ENCODE measurements around the gene ASTL. TPM values are rescaled to one million over a fixed set of nuclear protein-coding genes. Genes with fewer than 3 reads are reported as not detected.

Gene ASTL
- total RNA-seq, 1 experiment from 2014 or later = not detected

DNA sequence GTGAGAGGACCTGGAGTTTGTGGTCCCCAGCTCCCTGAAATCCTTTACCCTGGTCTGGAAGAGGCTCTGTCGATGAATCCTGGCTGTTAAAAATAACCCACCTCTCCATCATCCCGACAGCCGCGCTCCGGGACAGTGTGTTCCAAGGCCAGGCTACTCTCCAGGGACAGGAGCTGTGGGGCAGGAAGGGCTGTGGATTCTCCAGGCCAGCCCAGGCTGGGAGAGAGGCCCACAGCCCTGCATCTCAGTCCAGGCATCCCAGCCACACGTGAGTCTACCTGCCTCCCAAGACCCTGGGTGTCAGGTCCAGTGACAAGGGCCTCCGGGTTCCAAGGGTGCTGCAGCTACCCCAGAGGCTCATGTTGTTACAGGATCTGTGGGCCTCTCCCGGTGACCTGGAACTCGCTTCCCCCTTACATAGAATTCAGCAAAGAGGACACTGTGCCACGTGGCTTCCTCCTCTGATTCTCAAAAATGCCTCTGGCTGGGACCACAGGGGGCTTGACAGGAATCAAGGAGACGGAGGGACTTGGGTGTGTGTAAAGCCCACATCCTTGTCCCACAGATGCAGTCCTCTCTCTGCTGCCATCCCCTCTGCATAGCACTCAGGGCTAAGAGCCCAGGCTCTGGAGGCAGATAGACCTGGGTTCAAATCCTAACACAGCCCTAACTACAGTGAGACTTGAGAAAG, 39.3 kb downstream of the ASTL start:
- in situ Hi-C loops (cut with HindIII; ENCODE audit: low pct_unique_long_range_greater_than_20kb, low sequenced_read_pairs) = no loop called here

DNA sequence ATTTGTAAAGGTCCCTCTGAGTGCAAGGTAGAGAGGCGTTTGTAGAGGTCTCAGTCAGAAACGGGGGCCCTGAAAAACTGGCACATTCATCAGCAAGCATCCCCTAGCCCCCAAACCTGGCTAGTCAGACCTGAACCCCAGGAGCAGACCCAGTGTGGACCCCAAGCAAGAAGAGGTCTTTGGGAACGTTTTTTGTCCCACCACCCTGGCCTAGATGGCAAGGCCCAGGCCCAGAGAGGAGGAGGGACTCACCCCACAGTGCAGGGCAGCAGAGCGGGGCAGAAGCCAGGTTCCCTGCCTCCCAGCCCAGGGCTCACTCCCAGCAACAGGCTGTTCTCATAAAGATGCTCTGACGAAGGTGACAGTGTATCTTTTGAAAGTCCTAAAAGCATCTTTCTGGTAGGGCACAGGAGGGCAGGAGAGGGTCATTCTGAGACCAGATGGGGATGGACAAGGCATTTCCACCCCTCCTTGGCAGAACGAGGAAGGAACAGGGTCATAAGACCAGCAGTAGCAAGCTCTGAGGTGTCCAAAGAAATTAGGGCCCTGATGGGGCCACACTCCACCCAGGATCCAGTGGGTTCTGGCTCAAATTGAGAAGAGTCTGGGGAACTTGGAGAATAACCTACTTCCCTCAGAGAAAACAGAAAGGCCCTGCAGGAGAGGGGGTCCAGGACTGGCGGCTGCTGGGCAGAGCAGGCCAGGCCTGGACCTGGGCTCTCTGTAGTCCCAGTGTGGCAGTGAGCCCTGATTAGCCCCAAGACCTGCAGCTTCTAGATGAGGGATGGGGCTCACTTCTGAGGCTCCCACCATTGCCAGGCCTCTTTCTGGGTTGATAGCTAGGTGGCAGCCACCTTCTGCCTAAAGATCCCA, 40.1 kb downstream of the ASTL start:
- DNase-seq (ENCODE audit: low read depth, low spot score) = no peak
- in situ Hi-C loops (cut with HindIII; ENCODE audit: low pct_unique_long_range_greater_than_20kb, low sequenced_read_pairs) = no loop called here

More for the DNA sequence above, 39.3 kb downstream of the ASTL start:
- no peak for DNase-seq (ENCODE audit: low read depth, low spot score)

GRCh38 chr2:96097441-96097840, 40.9 kb downstream of the ASTL start:
- no peak for DNase-seq (ENCODE audit: low read depth, low spot score)
- in situ Hi-C loops (cut with HindIII; ENCODE audit: low pct_unique_long_range_greater_than_20kb, low sequenced_read_pairs) = no loop called here

- no peak for DNase-seq (ENCODE audit: low read depth, low spot score)
- in situ Hi-C loops (cut with HindIII; ENCODE audit: low pct_unique_long_range_greater_than_20kb, low sequenced_read_pairs) = no loop called here
Measured at GRCh38 chr2:96095116-96095636, 43.1 kb downstream of the ASTL start.

- in situ Hi-C loops (cut with HindIII; ENCODE audit: low pct_unique_long_range_greater_than_20kb, low sequenced_read_pairs) = no loop called here
- DNase-seq (ENCODE audit: low read depth, low spot score) = no peak
Measured at GRCh38 chr2:96093528-96093927, 44.8 kb downstream of the ASTL start.

DNA sequence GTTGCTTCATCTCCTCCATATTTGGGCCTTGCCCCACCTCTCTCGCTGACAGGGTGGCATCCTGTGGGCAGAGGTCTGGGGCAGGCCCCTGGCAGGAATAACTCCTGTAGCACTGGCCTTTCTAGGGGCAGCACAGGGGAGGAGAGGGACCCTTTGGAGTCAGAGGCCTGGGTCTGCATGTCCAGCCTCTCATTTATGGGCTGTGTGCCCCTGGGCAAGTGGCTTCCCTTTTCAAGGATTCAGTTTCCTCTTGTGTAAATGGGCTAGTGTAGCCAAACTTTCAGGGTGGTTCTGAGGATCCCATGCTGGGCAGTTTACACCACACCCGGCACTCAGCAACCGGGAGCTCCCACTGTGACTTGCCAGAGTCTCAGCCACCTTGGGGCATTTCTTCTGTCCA, 45.4 kb downstream of the ASTL start:
- DNase-seq (ENCODE audit: low read depth, low spot score) = no peak
- in situ Hi-C loops (cut with HindIII; ENCODE audit: low pct_unique_long_range_greater_than_20kb, low sequenced_read_pairs) = no loop called here

- no peak for DNase-seq (ENCODE audit: low read depth, low spot score)
- in situ Hi-C loops (cut with HindIII; ENCODE audit: low pct_unique_long_range_greater_than_20kb, low sequenced_read_pairs) = no loop called here
Measured at GRCh38 chr2:96092573-96092877, 45.8 kb downstream of the ASTL start.

DNA sequence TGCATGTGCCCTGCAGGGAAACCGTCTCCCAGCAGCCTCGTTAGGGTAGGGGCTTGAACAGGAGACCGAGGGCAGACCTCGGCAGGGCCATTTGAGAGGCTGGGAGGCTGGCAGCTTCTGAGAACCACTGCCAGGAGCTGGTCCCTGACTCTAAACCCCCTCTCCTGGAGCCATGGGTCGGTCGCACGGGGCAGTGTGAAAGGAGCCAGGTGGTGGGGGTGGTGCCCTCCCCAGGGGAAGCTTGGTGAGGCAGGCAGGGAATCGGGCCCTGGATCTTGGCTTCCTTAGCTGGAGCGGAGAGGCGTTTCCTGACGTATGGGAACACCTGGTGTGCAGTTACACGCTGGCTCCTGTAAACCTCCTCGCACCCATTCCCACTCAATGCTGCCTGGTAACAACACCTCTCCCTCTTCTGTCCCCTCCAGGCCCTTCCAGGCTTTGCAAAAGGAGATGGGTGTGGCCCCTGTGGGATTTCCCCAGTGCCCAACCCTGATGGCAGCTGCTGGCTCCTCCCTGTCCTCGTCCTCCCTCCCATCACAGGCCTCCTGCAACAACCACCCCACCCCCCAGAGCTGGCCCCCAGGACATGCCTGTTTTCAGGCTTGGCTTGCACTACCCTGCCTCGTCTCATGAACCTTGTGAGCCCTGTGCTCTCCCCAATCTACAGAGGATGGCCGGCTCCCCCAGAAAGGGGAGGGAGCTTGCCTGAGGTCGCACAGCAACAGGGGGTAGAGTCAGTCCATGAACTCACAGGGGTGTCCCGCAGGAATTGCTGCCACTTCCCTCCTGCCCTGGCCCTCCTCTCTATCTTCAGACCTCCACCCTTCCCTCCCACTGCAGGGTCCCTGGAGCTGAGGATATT, 46.4 kb downstream of the ASTL start:
- in situ Hi-C loops (cut with HindIII; ENCODE audit: low pct_unique_long_range_greater_than_20kb, low sequenced_read_pairs) = no loop called here
- DNase-seq (ENCODE audit: low read depth, low spot score) = no peak

DNA sequence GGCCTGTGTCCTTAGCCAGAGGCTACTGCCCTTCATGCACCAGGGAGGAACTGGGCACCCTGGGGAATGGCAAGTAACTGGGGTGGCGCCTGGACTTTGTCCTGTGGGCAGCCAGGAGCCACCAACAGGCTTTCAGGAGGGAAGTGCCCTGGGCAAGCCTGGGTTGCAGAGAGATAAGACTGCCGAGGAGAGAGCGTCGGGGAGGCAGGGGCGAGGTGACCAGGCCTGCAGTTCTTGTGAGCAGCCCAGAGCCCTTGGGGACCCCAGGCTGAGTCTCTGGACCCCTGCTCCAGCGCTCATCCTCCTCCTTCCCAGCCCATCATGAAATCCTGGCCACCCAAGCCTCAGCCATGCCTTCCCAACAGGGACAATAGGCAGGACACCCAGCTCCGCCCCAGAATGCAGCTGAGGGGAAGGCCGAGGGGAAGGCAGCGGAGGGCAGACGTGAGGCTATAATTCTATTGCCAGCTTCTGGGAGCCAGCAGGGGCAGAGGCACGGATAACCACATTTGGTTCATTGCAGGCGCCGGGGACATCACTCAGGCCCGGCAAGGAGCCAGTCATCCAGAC, 47.1 kb downstream of the ASTL start:
- in situ Hi-C loops (cut with HindIII; ENCODE audit: low pct_unique_long_range_greater_than_20kb, low sequenced_read_pairs) = no loop called here
- no peak for DNase-seq (ENCODE audit: low read depth, low spot score)

GRCh38 chr2:96090196-96090926, 47.9 kb downstream of the ASTL start:
- in situ Hi-C loops (cut with HindIII; ENCODE audit: low pct_unique_long_range_greater_than_20kb, low sequenced_read_pairs) = no loop called here

GRCh38 chr2:96089356-96090195, 48.7 kb downstream of the ASTL start:
- no peak for DNase-seq (ENCODE audit: low read depth, low spot score)
- in situ Hi-C loops (cut with HindIII; ENCODE audit: low pct_unique_long_range_greater_than_20kb, low sequenced_read_pairs) = no loop called here

More at GRCh38 chr2:96090196-96090926, 47.9 kb downstream of the ASTL start:
- DNase-seq (ENCODE audit: low read depth, low spot score) = no peak

- no peak for DNase-seq (ENCODE audit: low read depth, low spot score)
- in situ Hi-C loops (cut with HindIII; ENCODE audit: low pct_unique_long_range_greater_than_20kb, low sequenced_read_pairs) = no loop called here
Measured at GRCh38 chr2:96088340-96089335, 49.7 kb downstream of the ASTL start.

- in situ Hi-C loops (cut with HindIII; ENCODE audit: low pct_unique_long_range_greater_than_20kb, low sequenced_read_pairs) = no loop called here
- DNase-seq (ENCODE audit: low read depth, low spot score) = no peak
Measured at GRCh38 chr2:96087130-96087529, 51.2 kb downstream of the ASTL start.

GRCh38 chr2:96085541-96086355, 52.6 kb downstream of the ASTL start:
- DNase-seq (ENCODE audit: low read depth, low spot score) = no peak
- in situ Hi-C loops (cut with HindIII; ENCODE audit: low pct_unique_long_range_greater_than_20kb, low sequenced_read_pairs) = no loop called here
